Left renal pelvis (tissue), 4 donors: ENCODE data around the gene TSPAN2. TPM values are rescaled to one million over a fixed set of nuclear protein-coding genes. Genes with fewer than 3 reads are reported as not detected.

Experiments
- DNase-seq, 4 donors: peaks; one replicate each; pipeline ENCODE4 v3.0.0-alpha.2; 2013; ENCODE audit warnings: low read depth in 4 of 4, low spot score in 3 of 4
- polyA plus RNA-seq, 4 donors: library from polyadenylated mRNA; unstranded; fragments of 120-200 nt; gene quantifications; one replicate each; pipeline ENCODE4 v1.2.1, GENCODE V29; 2013; ENCODE audit not compliant: insufficient read length in 4 of 4

Gene TSPAN2
- polyA plus RNA-seq, 4 donors, result 9.0 to 42.2 (median 37.8) TPM

DNA sequence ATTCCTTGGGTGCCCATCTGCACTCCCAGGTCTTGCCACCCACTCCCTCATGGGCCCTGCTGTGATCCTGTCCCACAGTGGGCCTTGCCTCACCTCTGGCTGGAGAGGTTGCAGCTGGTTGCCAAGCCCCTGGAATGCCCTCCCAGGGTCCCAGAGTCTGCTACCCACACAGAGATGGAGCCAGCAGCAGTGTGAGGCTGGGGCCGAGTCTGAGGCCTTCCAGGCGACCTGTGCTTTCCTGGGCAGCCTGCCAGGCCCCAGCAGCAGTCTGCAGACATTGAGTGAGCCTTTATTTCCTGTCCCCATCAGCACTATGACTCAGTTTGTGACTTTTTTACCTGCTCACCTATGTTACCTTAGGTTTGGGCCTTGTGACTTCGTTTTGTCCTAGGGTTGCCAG is 25.0 kb upstream of the TSPAN2 start:
- no peak for DNase-seq

GRCh38 chr1:115113766-115114165 is 24.5 kb upstream of the TSPAN2 start:
- DNase-seq, result no peak

- DNase-seq, result no peak
These were observed 23.4 kb upstream of the TSPAN2 start for GRCh38 chr1:115112496-115113375.

DNA sequence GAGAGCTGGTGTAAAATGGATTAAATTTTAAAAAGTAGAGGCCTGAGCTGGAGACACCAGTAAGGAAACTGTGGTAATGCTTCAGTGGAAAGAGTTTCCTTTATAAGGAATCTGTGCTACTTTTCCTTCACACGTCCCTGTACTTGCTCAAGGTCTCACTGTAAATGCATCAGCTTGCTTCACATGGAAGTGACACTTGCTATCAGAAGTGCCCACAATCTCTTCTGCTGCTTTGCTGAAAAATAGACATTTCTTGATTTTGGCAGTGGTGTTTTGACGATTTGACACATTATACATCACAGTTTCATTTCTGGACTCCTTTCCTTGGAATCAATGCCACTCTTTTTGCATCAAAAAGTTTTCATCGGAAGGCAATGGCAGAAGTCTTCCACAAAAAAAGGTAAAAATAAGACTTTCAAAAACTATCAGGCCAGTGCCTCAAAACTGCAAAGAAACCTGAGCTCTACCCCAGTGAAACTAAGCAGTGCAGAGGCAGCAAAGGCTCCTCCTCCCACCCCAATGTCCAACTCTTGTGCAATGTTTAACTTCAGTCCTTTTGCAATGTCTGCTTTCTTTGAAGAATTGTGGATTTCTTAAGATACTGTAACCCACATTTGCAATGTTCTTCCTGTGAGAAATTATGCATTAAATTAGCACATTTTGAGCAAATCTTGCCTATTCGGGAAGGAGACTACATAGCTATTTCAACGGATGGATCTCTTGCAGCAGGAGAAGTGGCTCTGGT is 18.4 kb upstream of the TSPAN2 start:
- DNase-seq, result no peak

GRCh38 chr1:115105831-115106230 is 16.5 kb upstream of the TSPAN2 start:
- DNase-seq, result no peak

DNA sequence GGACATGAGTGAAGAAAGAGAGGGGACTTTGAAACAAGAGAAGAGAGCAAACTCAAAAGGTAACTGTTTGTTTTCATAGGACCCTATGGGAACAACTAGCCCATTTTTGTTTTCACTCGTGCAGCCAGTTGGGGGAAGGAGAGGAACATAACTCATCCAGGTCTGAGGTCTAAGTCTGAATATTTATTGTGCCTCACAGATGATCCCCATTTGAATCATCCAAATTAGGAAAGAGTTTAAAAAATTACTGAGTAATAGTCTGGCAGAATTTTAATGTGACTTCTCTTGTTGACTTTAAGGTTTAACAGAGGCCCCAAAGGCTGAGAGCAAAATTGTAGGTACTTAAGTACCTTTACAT is 10.4 kb upstream of the TSPAN2 start:
- no peak for DNase-seq

DNA sequence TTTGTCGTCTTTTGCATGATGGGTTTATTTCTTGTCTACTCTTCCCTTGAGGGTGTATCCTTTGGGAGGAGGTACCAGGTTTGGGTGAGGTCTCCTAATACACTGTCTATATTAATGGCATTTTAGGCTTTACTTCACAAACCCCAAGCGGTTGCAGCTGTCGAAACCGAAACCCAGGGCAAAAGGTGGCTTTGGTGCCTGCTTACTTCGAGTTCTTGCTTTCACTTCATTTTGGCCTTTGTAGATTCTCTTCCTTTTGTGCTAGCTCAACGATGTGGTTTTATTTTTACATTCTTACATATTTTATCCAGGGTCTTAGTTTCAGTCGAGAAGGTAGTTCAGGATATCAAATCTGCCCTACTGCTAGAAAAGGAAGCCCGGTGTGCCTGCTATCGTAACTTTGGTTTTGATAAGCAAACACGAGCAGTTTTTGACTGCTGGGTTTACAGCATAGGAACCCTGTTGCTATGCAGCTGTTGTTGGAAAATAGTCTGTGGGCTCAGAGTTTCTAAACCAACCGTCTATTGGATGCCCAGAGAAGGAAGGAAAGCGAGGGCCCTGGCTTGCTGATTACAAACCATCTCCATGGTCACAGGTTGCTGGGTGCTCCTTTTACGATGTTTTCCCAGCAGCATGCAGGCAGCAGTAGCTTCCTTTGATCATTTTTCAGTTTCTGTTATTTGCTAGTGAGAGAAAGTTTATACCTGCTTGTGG is 9.8 kb upstream of the TSPAN2 start:
- no peak for DNase-seq

DNA sequence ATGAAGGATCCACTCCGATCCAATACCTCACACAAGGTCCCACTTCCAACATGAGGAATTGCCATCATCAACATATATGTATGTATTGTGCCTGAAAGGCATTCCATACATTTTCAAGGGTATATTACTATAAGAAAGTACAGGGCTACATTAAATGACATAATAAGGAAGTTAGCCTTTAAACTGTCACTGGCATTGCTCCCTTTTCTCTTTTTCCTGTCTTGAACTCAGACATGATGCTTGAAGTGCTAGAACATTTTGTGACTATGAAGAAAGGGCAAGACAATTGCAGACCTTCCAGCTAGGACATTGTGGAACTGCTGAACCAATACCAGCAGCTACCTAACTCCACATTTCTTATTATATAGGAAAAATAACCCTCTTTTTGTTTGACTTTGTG is 2.9 kb upstream of the TSPAN2 start:
- DNase-seq, result no peak

GRCh38 chr1:115091572-115091971 is 2.3 kb upstream of the TSPAN2 start:
- DNase-seq, result no peak

DNA sequence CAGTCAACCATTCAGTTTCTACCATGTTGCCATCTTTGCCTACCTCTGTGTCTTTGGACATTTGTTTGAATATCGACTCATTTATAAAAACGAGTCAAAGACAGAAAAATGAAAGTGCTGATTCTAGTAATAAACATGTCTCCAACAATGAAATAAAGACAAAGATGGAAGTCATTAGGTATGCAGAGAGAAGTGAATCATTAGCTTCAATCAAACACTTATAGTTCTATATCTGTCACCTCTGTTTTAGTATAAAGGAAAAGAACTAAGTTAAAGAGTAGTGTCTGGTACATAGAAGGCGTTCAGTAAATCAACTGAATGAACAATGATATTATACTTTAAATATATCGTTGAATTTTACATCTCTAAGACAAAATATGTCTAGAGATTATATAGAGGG is 1.7 kb upstream of the TSPAN2 start:
- no peak for DNase-seq

DNA sequence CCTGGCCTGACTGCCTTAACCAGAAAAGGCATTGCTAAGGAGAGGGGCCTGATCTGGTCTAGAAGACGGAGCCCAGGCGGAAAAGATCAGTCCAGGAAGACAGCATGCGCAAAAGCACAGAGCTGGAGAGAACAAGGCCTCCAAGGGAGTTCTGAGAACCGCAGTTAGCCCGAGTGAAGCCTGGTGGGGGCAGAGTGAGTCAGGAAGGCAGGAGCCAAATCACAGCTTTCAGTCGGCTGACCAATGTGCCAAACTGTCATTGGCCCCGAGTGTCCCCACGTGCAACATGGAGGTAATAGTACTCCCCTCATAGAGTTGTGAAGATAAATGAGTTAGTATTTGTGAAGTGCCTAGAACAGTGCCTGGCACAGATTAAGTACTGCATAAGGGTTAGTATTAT is 1.2 kb upstream of the TSPAN2 start:
- DNase-seq, result no peak

- no peak for DNase-seq
These were observed 835 bp upstream of the TSPAN2 start for GRCh38 chr1:115090186-115090490.

- no peak for DNase-seq
These were observed 358 bp downstream of the TSPAN2 start for GRCh38 chr1:115088871-115089419.

DNA sequence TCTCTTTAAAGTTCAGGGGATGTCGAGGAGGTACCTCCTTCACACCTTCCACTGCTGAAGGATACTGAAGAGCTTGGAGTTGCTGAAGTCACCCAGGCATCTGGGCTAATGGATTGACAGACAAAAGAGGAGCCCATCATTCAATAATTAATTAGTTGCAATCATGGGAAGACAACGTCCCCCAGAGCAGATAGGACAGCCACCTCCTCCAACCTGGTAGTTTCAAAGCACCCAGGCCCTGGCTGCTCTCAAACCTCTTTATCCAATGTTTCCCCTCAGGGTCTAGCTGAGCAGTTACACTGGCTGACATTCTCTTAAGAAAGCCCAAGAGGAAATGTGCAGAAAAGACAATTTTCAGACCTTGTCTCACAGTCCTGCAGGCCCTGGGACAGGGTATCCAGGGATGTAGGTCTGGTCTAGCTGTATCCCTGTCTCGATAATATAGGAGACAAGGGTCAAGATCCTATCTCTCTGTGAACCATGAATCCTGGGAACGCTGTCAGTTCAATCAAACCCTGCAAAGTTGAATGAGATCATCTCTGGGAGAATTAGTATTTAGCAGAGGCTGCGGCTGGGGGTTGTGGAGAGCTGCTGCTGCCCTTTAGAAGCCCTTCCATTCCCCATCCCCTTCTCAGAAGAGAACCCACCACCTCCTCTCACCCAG is 1.1 kb downstream of the TSPAN2 start:
- DNase-seq, result no peak

DNA sequence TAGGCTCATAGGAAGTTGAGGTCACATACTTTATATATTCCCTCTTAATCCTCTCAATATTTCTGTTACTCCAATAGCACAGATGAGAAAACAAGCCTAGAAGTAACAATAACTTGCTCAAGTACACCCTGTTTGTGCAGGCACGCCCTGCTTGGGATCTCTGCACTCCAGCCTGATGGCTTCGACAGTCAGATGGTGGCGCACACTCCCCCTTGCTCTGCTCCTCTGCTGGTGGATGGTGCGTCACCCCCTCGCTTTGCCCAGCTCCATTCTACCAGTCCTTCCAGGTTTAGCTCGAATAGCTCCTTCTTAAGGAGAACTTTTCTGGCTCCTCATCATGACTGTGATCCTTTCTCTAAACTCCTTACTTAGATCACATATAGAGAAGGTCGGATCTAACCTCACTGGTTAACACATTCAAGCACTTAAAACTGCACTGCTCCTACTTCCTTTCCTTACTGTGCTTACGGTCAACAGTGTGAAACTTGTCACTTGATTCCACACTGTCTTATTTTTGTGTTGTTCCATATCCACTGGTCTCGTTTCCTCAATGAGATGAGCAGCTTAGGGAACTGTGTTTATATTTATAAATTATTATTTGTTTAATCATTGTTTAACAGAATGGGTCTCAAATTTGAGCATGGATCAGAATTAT is 3.0 kb downstream of the TSPAN2 start:
- DNase-seq, result no peak

- no peak for DNase-seq
These were observed 4.3 kb downstream of the TSPAN2 start for GRCh38 chr1:115084902-115085511.

DNA sequence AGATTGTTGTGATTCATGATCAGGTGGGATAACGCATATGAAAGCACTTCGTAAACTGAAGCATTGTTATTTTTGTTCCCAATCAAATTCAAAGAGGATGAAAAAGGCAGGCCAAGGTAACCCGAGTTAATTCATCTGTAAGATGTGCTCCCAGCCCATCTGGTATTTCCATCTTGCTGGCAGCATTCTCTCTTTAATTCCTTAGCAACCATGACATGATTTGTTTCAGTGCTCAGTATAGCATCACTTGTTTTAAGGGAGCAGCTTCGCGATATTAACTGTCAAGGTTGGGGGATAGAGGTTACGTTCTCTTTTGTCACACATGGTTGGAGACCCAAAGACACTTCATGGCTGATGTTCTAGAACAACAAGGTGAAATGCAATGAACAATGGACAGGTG is 6.4 kb downstream of the TSPAN2 start:
- DNase-seq, result no peak

- no peak for DNase-seq
These were observed 10.6 kb downstream of the TSPAN2 start for GRCh38 chr1:115078708-115079107.

GRCh38 chr1:115077984-115078330 is 11.3 kb downstream of the TSPAN2 start:
- no peak for DNase-seq
